HCT116 (cell line): ENCODE data around the gene PLGRKT. TPM values are rescaled to one million over a fixed set of nuclear protein-coding genes. Genes with fewer than 3 reads are reported as not detected.

Experiments used
- ATAC-seq: fragments of 200-7000 bp; cut with Tn5 transposase; 2 replicates; pipeline ENCODE4 v1.9.1; 2020; ENCODE audit warnings: mild to moderate bottlenecking, moderate library complexity
- BruUV-seq: library from RNA; stranded (reverse); fragments of 400-500 nt; replicated peaks from 2 replicates; lab custom pipeline; 2021; lab: Mats Ljungman, UMichigan
- CTCF ChIA-PET: fragments of 300-600 bp; sonication (Branson Sonifier 250); formaldehyde crosslinking; loops from one replicate; lab custom pipeline; 2021; ENCODE audit warnings: antibody characterized with exemption; lab: Charles Lee
- POLR2A ChIA-PET: fragments of 300-600, 350-600 bp; sonication (Branson Sonifier 250); formaldehyde crosslinking; loops from one replicate; lab custom pipeline; 2021; ENCODE audit warnings: antibody characterized with exemption; lab: Charles Lee
- RAD21 ChIA-PET, 2 experiments: fragments of 300-600 bp; sonication (Branson Sonifier 250); formaldehyde crosslinking; loops; one replicate each; lab custom pipeline; 2023; ENCODE audit warnings: low total read pairs in 2 of 2; ENCODE audit not compliant: uncharacterized antibody in 2 of 2, unreplicated experiment in 2 of 2, low non-redundant PET in 1 of 2; lab: Charles Lee
- DNase-seq: peaks from one replicate; pipeline ENCODE4 v3.0.0-alpha.2; 2010; ENCODE audit warnings: low read depth, low spot score
- H2AFZ ChIP-seq: fragments of 200-600 bp; shearing (Covaris generic), sonication (generic); 2 replicates; pipeline ENCODE4 v1.6.1; 2017; ENCODE audit warnings: low read depth, mixed run types, mixed read lengths, antibody characterized with exemption, low read length; ENCODE audit not compliant: poor library complexity, severe bottlenecking
- H3K27ac ChIP-seq: 2 replicates; pipeline ENCODE4 v1.5.1; 2012; ENCODE audit warnings: low read depth, low read length
- H3K27me3 ChIP-seq: fragments of 200-600 bp; sonication (generic); 2 replicates; pipeline ENCODE4 v1.6.1; 2016; ENCODE audit warnings: mixed run types, low read length, mixed read lengths; ENCODE audit not compliant: insufficient read depth
- H3K36me3 ChIP-seq, 2 experiments: fragments of 200-500 bp in 1 of 2; fragments of 200-600 bp in 1 of 2; sonication (Bioruptor generic) in 1 of 2; sonication (generic) in 1 of 2; 2 replicates each; pipeline versions ENCODE4 v1.5.1 to v1.6.1; 2014 to 2016; ENCODE audit warnings: low read length in 2 of 2, inconsistent platforms in 1 of 2, mixed read lengths in 1 of 2, mixed run types in 1 of 2; ENCODE audit not compliant: insufficient read depth in 2 of 2, control insufficient read depth in 1 of 2
- H3K4me1 ChIP-seq, 2 experiments: fragments of 200-600 bp in 1 of 2; sonication (generic) in 1 of 2; 2 replicates each; pipeline versions ENCODE4 v1.5.1 to v1.6.1; 2012 to 2017; ENCODE audit warnings: low read length in 2 of 2, inconsistent platforms in 1 of 2, mild to moderate bottlenecking in 1 of 2, mixed read lengths in 1 of 2, mixed run types in 1 of 2, moderate library complexity in 1 of 2; ENCODE audit not compliant: insufficient read depth in 2 of 2, control insufficient read depth in 1 of 2
- H3K4me2 ChIP-seq: fragments of 200-600 bp; sonication (generic); 2 replicates; pipeline ENCODE4 v1.6.1; 2017; ENCODE audit warnings: mixed run types, low read length, mixed read lengths
- H3K4me3 ChIP-seq, 2 experiments: fragments of 200-600 bp in 1 of 2; sonication (generic) in 1 of 2; replicated peaks in 1 of 2; 2 replicates each; pipeline ENCODE4 v1.5.1; 2011 to 2016; ENCODE audit warnings: low read length in 2 of 2, control low read depth in 1 of 2, low read depth in 1 of 2, mild to moderate bottlenecking in 1 of 2, mixed read lengths in 1 of 2, mixed run types in 1 of 2
- H3K79me2 ChIP-seq: fragments of 200-600 bp; sonication (generic); 2 replicates; pipeline ENCODE4 v1.6.1; 2017; ENCODE audit warnings: mild to moderate bottlenecking, mixed run types, low read length, moderate library complexity, mixed read lengths; ENCODE audit not compliant: insufficient read depth
- H3K9ac ChIP-seq: fragments of 200-600 bp; sonication (generic); 2 replicates; pipeline ENCODE4 v1.6.1; 2016; ENCODE audit warnings: low read length, mixed read lengths
- H3K9me2 ChIP-seq: fragments of 200-600 bp; sonication (generic), shearing (Covaris generic); 2 replicates; pipeline ENCODE4 v1.6.1; 2017; ENCODE audit warnings: mixed run types, mild to moderate bottlenecking, moderate library complexity; ENCODE audit not compliant: insufficient read depth
- H3K9me3 ChIP-seq, 2 experiments: fragments of 200-500 bp in 1 of 2; fragments of 200-600 bp in 1 of 2; sonication (Bioruptor generic) in 1 of 2; sonication (generic) in 1 of 2; 2 replicates each; pipeline ENCODE4 v1.6.1; 2014 to 2017; ENCODE audit warnings: low read length in 2 of 2, mixed read lengths in 2 of 2, inconsistent platforms in 1 of 2, low read depth in 1 of 2, mild to moderate bottlenecking in 1 of 2, mixed run types in 1 of 2, moderate library complexity in 1 of 2; ENCODE audit not compliant: control insufficient read depth in 1 of 2, insufficient read depth in 1 of 2
- H4K20me1 ChIP-seq: fragments of 200-600 bp; sonication (generic), shearing (Covaris generic); 2 replicates; pipeline ENCODE4 v1.6.1; 2017; ENCODE audit warnings: mixed run types, mild to moderate bottlenecking, moderate library complexity; ENCODE audit not compliant: insufficient read depth
- CBX3 ChIP-seq: IDR thresholded peaks from 2 replicates; pipeline ENCODE4 v1.6.1; 2012; ENCODE audit warnings: low read depth
- CEBPB ChIP-seq: IDR thresholded peaks from 2 replicates; pipeline ENCODE4 v1.6.1; 2012; ENCODE audit warnings: low read depth
- EGR1 ChIP-seq: IDR thresholded peaks from 2 replicates; pipeline ENCODE4 v1.6.1; 2012; ENCODE audit warnings: low read depth
- JUND ChIP-seq: IDR thresholded peaks from 2 replicates; pipeline ENCODE4 v1.6.1; 2012
- POLR2AphosphoS5 ChIP-seq: IDR thresholded peaks from 2 replicates; pipeline ENCODE4 v1.6.1; 2011; ENCODE audit warnings: mild to moderate bottlenecking, low read depth, low read length, moderate library complexity
- RAD21 ChIP-seq: IDR thresholded peaks from 2 replicates; pipeline ENCODE4 v1.6.1; 2012; ENCODE audit warnings: low read depth, mild to moderate bottlenecking
- SIN3A ChIP-seq: IDR thresholded peaks from 2 replicates; pipeline ENCODE4 v1.6.1; 2012; ENCODE audit warnings: low read depth
- SP1 ChIP-seq: IDR thresholded peaks from 2 replicates; pipeline ENCODE4 v1.6.1; 2012; ENCODE audit warnings: low read depth
- SRF ChIP-seq: IDR thresholded peaks from 2 replicates; pipeline ENCODE4 v1.6.1; 2012; ENCODE audit warnings: low read depth
- TCF7L2 ChIP-seq: IDR thresholded peaks from 2 replicates; pipeline ENCODE4 v1.7.0; 2011; ENCODE audit warnings: borderline replicate concordance, inconsistent platforms; ENCODE audit not compliant: insufficient read depth, insufficient read length; ENCODE audit errors: extremely low read depth
- YY1 ChIP-seq: IDR thresholded peaks from 2 replicates; pipeline ENCODE4 v1.6.1; 2011; ENCODE audit warnings: low read length, low read depth, moderate library complexity, mild to moderate bottlenecking; ENCODE audit not compliant: insufficient replicate concordance; ENCODE audit errors: extremely low read depth
- ZBTB33 ChIP-seq: IDR thresholded peaks from 2 replicates; pipeline ENCODE4 v1.6.1; 2011; ENCODE audit warnings: mild to moderate bottlenecking, low read length, moderate library complexity; ENCODE audit not compliant: insufficient replicate concordance; ENCODE audit errors: extremely low read depth
- ZFX ChIP-seq: fragments of 450-650 bp; IDR thresholded peaks from 2 replicates; pipeline ENCODE4 v1.6.1; 2017
- ZNF274 ChIP-seq: fragments of 200-500 bp; sonication (Bioruptor generic); IDR thresholded peaks from 2 replicates; pipeline ENCODE4 v1.6.1; 2014; ENCODE audit warnings: mild to moderate bottlenecking, low read depth, low read length, inconsistent platforms
- intact Hi-C: fragments of 100-400 bp; cut with micrococcal nuclease; formaldehyde crosslinking; loops from 2 replicates; pipeline ENCODE4 v1.10.0; 2022
- total RNA-seq: library from RNA; stranded (reverse); gene quantifications from one replicate; pipeline ENCODE4 v1.2.1, GENCODE V29; 2021; ENCODE audit not compliant: unreplicated experiment
- TF ChIP-seq, protein P1 (sequence below): IDR thresholded peaks from 2 replicates; pipeline ENCODE4 v1.6.1; 2012
- TF ChIP-seq, protein P2 (sequence below): IDR thresholded peaks from 2 replicates; pipeline ENCODE4 v1.6.1; 2012; ENCODE audit warnings: low read depth
- TF ChIP-seq, protein P3 (sequence below), 3 experiments: fragments of 200-600 bp in 1 of 3; sonication (generic) in 1 of 3; IDR thresholded peaks in 2 of 3; conservative IDR thresholded peaks in 1 of 3; 2 replicates each; pipeline ENCODE4 v1.5.1; 2012 to 2017; ENCODE audit warnings: low read depth in 2 of 3, low read length in 2 of 3, antibody characterized with exemption in 1 of 3, borderline replicate concordance in 1 of 3, control low read depth in 1 of 3, mild to moderate bottlenecking in 1 of 3, mixed read lengths in 1 of 3, mixed run types in 1 of 3, moderate library complexity in 1 of 3; ENCODE audit not compliant: insufficient read depth in 1 of 3

PLGRKT gene
- total RNA-seq, 1 experiment from 2014 or later, result 23.8 TPM

- H3K79me2 ChIP-seq, result no peaks in the 10 kb centered on the region
- H2AFZ ChIP-seq, result no peak overlapping the region
- ChIA-PET RAD21 (no interaction called here), CTCF (no interaction called here), POLR2A (no interaction called here)
- intact Hi-C loops, result no loop called here
- TF ChIP-seq, protein P1, sequence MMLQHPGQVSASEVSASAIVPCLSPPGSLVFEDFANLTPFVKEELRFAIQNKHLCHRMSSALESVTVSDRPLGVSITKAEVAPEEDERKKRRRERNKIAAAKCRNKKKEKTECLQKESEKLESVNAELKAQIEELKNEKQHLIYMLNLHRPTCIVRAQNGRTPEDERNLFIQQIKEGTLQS, result no peak
- TF ChIP-seq CBX3 (no peak), POLR2AphosphoS5 (no peak), ZFX (no peak), SP1 (no peak), CEBPB (no peak), JUND (no peak), EGR1 (no peak), ZNF274 (no peak), SIN3A (no peak), YY1 (no peak), ZBTB33 (no peak), TCF7L2 (no peak), SRF (no peak), RAD21 (no peak)
- TF ChIP-seq, protein P2, sequence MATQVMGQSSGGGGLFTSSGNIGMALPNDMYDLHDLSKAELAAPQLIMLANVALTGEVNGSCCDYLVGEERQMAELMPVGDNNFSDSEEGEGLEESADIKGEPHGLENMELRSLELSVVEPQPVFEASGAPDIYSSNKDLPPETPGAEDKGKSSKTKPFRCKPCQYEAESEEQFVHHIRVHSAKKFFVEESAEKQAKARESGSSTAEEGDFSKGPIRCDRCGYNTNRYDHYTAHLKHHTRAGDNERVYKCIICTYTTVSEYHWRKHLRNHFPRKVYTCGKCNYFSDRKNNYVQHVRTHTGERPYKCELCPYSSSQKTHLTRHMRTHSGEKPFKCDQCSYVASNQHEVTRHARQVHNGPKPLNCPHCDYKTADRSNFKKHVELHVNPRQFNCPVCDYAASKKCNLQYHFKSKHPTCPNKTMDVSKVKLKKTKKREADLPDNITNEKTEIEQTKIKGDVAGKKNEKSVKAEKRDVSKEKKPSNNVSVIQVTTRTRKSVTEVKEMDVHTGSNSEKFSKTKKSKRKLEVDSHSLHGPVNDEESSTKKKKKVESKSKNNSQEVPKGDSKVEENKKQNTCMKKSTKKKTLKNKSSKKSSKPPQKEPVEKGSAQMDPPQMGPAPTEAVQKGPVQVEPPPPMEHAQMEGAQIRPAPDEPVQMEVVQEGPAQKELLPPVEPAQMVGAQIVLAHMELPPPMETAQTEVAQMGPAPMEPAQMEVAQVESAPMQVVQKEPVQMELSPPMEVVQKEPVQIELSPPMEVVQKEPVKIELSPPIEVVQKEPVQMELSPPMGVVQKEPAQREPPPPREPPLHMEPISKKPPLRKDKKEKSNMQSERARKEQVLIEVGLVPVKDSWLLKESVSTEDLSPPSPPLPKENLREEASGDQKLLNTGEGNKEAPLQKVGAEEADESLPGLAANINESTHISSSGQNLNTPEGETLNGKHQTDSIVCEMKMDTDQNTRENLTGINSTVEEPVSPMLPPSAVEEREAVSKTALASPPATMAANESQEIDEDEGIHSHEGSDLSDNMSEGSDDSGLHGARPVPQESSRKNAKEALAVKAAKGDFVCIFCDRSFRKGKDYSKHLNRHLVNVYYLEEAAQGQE, result no peak
- TF ChIP-seq, protein P3, sequence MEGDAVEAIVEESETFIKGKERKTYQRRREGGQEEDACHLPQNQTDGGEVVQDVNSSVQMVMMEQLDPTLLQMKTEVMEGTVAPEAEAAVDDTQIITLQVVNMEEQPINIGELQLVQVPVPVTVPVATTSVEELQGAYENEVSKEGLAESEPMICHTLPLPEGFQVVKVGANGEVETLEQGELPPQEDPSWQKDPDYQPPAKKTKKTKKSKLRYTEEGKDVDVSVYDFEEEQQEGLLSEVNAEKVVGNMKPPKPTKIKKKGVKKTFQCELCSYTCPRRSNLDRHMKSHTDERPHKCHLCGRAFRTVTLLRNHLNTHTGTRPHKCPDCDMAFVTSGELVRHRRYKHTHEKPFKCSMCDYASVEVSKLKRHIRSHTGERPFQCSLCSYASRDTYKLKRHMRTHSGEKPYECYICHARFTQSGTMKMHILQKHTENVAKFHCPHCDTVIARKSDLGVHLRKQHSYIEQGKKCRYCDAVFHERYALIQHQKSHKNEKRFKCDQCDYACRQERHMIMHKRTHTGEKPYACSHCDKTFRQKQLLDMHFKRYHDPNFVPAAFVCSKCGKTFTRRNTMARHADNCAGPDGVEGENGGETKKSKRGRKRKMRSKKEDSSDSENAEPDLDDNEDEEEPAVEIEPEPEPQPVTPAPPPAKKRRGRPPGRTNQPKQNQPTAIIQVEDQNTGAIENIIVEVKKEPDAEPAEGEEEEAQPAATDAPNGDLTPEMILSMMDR (IDR thresholded peaks at IDR 0.05 in 2 of 3, conservative IDR thresholded peaks at IDR 0.05 in 1 of 3; ENCODE audit: borderline replicate concordance in 1 of 3, insufficient read depth in 1 of 3, low read depth in 2 of 3, low read length in 2 of 3), result no peak
- no peaks in the 10 kb centered on the region for H3K36me3 ChIP-seq
- no TSS peak for BruUV-seq
- ATAC-seq, result no peak
- no peak overlapping the region for H3K9ac ChIP-seq
- H3K27me3 ChIP-seq, result no peaks in the 10 kb centered on the region
- DNase-seq, result no peak
- H3K4me2 ChIP-seq, result no peak overlapping the region
- H4K20me1 ChIP-seq, result no peaks in the 10 kb centered on the region
- no peaks in the 10 kb centered on the region for H3K4me1 ChIP-seq
- H3K9me2 ChIP-seq, result no peaks in the 10 kb centered on the region
- H3K27ac ChIP-seq, result no peak overlapping the region
- no peak overlapping the region for H3K4me3 ChIP-seq
- H3K9me3 ChIP-seq, result no peaks in the 10 kb centered on the region
Measured at GRCh38 chr9:5361326-5362010, 76.3 kb downstream of the PLGRKT start.
